ENCODE data around the gene CSNK1A1.
A peak's percentile ranks its signal among the peaks of the same experiment; 100 is the strongest.
"Not testable (repeated sequence)": the region's sequence is repeated elsewhere in the genome, so short reads cannot be mapped to it uniquely, and the experiment has no call there.

GRCh38 chr5:149564542-149565140 is 13.4 kb upstream of the CSNK1A1 start:
- TF ChIP-seq EP300 (IDR thresholded peaks at IDR 0.05; ENCODE audit: borderline replicate concordance); CREB1 (IDR thresholded peaks at IDR 0.05; ENCODE audit: low read depth); CEBPB (IDR thresholded peaks at IDR 0.05); NFIC (IDR thresholded peaks at IDR 0.05); YY1 (IDR thresholded peaks at IDR 0.05; ENCODE audit: low read depth); EGR1 (IDR thresholded peaks at IDR 0.05); TEAD4 (IDR thresholded peaks at IDR 0.05); TAF1 (IDR thresholded peaks at IDR 0.05; ENCODE audit: low read depth): not testable (repeated sequence)
- peak; percentile 90 for TF ChIP-seq RAD21 (IDR thresholded peaks at IDR 0.05; ENCODE audit: low read depth)
- TF ChIP-seq, protein P1, sequence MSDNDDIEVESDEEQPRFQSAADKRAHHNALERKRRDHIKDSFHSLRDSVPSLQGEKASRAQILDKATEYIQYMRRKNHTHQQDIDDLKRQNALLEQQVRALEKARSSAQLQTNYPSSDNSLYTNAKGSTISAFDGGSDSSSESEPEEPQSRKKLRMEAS (IDR thresholded peaks at IDR 0.05): not testable (repeated sequence)
- TF ChIP-seq, protein P2, sequence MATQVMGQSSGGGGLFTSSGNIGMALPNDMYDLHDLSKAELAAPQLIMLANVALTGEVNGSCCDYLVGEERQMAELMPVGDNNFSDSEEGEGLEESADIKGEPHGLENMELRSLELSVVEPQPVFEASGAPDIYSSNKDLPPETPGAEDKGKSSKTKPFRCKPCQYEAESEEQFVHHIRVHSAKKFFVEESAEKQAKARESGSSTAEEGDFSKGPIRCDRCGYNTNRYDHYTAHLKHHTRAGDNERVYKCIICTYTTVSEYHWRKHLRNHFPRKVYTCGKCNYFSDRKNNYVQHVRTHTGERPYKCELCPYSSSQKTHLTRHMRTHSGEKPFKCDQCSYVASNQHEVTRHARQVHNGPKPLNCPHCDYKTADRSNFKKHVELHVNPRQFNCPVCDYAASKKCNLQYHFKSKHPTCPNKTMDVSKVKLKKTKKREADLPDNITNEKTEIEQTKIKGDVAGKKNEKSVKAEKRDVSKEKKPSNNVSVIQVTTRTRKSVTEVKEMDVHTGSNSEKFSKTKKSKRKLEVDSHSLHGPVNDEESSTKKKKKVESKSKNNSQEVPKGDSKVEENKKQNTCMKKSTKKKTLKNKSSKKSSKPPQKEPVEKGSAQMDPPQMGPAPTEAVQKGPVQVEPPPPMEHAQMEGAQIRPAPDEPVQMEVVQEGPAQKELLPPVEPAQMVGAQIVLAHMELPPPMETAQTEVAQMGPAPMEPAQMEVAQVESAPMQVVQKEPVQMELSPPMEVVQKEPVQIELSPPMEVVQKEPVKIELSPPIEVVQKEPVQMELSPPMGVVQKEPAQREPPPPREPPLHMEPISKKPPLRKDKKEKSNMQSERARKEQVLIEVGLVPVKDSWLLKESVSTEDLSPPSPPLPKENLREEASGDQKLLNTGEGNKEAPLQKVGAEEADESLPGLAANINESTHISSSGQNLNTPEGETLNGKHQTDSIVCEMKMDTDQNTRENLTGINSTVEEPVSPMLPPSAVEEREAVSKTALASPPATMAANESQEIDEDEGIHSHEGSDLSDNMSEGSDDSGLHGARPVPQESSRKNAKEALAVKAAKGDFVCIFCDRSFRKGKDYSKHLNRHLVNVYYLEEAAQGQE (IDR thresholded peaks at IDR 0.05; ENCODE audit: low read depth): not testable (repeated sequence)
- TF ChIP-seq, protein P3, sequence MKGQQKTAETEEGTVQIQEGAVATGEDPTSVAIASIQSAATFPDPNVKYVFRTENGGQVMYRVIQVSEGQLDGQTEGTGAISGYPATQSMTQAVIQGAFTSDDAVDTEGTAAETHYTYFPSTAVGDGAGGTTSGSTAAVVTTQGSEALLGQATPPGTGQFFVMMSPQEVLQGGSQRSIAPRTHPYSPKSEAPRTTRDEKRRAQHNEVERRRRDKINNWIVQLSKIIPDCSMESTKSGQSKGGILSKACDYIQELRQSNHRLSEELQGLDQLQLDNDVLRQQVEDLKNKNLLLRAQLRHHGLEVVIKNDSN (IDR thresholded peaks at IDR 0.05): not testable (repeated sequence)

All from Ishikawa (cell line).